NCI-H1105 (cell line): ENCODE measurements around the gene TUBB2A.
"Not testable (repeated sequence)": the region's sequence is repeated elsewhere in the genome, so short reads cannot be mapped to it uniquely, and the experiment has no call there.

ENCODE experiments used
- DNase-seq: peaks from one replicate; lab custom pipeline; 2025; lab: John Stamatoyannopoulos, UW

The TUBB2A gene

GRCh38 chr6:3152689-3153088 is 4.7 kb downstream of the TUBB2A start:
- DNase-seq = no peak

GRCh38 chr6:3151691-3152090 is 5.7 kb downstream of the TUBB2A start:
- DNase-seq = no peak

GRCh38 chr6:3147914-3148757 is 9.2 kb downstream of the TUBB2A start:
- DNase-seq = no peak

GRCh38 chr6:3144571-3144970 is 12.8 kb downstream of the TUBB2A start:
- DNase-seq = no peak

GRCh38 chr6:3143158-3143557 is 14.2 kb downstream of the TUBB2A start:
- no peak for DNase-seq

DNA sequence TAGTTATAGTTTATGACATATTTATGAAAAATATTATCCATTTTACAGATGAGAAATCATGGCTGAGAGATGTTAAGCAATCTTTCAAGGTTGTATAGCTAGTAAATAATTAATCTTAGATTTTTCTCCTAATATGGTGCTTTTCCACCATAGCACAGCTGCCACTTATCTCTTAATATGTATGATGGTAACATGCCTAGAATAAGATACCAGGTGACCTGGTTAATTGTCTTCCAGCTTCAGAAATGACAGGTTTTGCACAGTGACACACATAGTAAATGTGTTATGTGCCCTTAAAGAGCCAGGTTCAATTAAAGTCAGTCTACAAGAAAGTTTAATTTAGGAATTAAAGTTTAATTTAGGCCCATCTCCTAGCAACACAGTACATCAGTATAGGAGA is 14.8 kb downstream of the TUBB2A start:
- no peak for DNase-seq

DNA sequence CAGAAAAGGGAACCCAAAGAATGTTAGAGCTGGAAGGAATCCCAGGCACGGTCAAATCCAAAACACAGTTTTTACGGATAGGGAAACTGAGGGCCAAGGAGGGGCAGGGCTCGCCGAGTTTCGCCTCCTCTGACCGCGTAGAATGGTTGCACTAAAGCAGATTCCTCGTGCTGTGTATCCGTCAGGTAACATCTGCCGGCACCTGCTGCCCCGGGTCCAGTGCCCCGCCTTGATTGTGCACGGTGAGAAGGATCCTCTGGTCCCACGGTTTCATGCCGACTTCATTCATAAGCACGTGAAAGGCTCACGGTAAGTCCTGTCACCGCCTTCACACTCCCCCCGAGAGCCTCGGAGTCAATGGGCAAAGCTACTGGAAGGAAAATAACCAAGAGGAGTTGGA is 17.1 kb downstream of the TUBB2A start:
- DNase-seq = no peak

DNA sequence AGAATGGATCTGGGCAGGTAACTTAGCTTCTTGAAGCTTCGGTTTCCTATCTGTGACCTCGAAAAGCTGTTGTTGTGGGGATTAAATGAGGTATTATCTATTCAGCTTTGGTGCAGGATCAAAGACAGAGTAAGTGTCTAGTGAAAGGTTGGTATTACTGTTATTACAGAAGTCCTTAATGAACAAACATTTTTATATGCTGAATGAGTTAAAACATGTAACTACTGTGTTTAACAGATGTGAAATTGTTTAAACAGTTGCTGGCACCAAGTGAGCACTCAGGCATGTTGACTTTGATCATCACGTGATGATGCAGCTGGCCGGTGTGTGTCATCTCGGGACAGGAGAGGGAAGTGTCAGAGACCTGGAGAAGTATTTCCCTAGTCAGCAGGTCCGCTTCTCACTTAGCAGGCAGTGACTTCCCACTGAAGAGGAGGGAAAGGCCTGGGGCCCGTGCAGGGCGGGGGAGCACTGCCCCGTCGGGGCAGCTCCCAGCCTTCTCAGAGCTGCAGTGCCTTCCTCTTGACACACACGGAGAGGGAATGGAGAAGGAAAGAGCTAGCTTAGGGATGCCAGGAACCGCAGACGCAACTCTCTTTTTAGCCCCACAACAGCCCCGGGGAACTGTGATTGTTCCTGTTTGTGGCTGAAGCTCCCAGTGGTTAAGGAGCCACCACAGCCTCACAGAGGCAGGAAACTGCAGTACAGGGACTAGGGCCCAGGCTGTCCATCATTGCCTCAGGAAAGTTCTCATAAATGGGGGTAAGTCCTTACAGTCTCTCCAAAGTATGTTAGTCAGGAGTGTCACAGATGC is 18.0 kb downstream of the TUBB2A start:
- peak; percentile 79 for DNase-seq

GRCh38 chr6:3138341-3138740 is 19.0 kb downstream of the TUBB2A start:
- no peak for DNase-seq

DNA sequence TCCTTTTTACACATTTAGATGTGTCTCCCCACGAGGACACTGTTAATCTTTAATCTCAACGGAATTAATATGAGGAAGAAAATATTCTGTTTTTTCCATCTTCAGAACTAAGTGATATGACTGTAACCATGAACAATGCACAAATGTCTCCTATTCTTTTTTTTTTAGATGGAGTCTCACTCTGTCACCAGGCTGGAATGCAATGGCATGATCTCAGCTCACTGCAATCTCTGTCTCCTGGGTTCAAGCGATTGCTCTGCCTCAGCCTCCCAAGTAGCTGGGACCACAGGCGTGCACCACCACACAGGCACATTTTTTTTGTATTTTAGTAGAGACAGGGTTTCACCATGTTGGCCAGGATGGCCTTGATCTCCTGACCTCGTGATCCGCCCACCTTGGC is 19.5 kb downstream of the TUBB2A start:
- DNase-seq = not testable (repeated sequence)

GRCh38 chr6:3137057-3137777 is 20.1 kb downstream of the TUBB2A start:
- DNase-seq = no peak

DNA sequence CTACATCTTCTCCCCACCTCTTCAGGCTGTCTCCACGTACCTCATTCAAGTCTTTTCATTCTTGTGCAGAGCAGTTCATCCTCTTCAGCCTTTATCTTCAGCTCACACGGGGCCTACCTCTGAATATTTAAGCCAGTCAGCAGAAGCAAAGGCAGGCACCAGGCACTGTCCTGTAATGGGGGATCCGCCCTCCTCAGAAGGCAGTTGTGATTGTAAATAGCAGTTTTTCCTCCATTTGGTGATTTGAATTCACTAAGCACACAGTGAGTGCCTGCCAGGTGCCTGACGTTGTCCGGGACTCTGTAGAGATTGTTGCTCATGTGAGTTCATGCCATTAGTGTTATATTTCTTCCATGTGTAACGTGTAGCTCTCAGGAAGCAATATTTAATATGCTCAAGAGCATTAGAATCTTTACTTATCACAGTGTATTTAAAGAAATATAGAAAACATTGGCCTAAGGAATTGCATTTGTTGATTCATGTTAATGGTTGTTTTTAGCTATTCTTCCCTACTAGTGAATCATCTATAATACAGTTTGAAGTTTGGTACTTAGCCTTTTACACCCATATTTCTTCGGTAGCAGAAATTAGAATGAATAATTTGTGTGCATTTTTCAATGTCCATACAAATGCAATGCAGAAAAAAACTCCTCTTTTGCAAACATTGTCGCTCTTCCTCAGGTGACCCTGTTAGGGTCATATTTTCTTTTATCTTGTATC is 20.9 kb downstream of the TUBB2A start:
- DNase-seq = no peak

- DNase-seq = no peak
Measured at GRCh38 chr6:3135668-3136291, 21.6 kb downstream of the TUBB2A start.

GRCh38 chr6:3133515-3133914 is 23.8 kb downstream of the TUBB2A start:
- DNase-seq = no peak

DNA sequence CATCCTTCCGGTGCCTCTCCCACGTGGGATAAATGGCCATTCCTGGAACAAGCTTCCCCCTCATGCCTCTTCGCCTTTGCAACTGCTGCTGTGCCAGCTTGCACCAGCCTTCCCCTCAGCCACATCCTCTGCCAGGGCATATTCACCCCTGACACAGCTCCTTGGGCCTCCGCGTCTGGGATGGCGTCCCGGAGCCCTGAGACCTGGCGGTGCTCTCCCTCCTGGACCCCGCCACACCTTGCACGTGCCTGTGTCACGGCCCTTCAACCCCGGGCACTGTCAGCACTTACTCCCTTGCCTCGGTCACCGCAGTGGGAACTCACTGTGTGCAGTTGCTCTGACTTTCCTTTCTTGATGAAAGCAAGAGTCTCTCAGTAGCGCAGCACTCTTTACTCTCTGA is 25.6 kb downstream of the TUBB2A start:
- no peak for DNase-seq

- DNase-seq = no peak
Measured at GRCh38 chr6:3128356-3129108, 28.8 kb downstream of the TUBB2A start.

- DNase-seq = no peak
Measured at GRCh38 chr6:3125815-3126214, 31.5 kb downstream of the TUBB2A start.

GRCh38 chr6:3124667-3125066 is 32.7 kb downstream of the TUBB2A start:
- DNase-seq = no peak

GRCh38 chr6:3122823-3123182 is 34.5 kb downstream of the TUBB2A start:
- DNase-seq = no peak

DNA sequence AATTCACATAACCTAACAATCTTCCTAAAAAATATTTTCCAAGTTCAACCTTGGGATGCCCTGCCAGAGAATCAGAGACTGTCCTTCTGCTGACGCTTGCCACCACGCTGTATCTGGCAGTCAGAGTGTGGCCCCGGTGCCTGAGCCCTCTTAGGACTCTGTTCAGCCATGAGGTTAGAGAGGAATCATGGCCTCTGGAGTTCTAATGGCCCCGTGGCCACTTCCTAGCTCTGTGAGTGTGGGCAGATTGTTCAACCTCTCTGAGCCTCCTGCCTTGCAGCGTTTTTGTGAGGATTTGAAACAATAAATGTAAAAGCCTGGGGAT is 36.6 kb downstream of the TUBB2A start:
- DNase-seq = no peak
